PC-3 (cell line): ENCODE data around the gene IKZF1. TPM values are rescaled to one million over a fixed set of nuclear protein-coding genes. Genes with fewer than 3 reads are reported as not detected.

Source experiments
- ATAC-seq: fragments of 200-7000 bp; cut with Tn5 transposase; 2 replicates; pipeline ENCODE4 v1.9.1; 2020; ENCODE audit warnings: mild to moderate bottlenecking, moderate library complexity
- BruUV-seq: library from RNA; stranded (reverse); fragments of 400-500 nt; replicated peaks from 2 replicates; lab custom pipeline; 2021; lab: Mats Ljungman, UMichigan
- CTCF ChIA-PET: fragments of 300-600 bp; sonication (Branson Sonifier 250); formaldehyde crosslinking; loops from one replicate; lab custom pipeline; 2022; ENCODE audit warnings: antibody characterized with exemption; lab: Charles Lee
- POLR2A ChIA-PET: fragments of 300-600 bp; sonication (Branson Sonifier 250); formaldehyde crosslinking; loops from one replicate; lab custom pipeline; 2022; ENCODE audit warnings: antibody characterized with exemption; ENCODE audit not compliant: unreplicated experiment; lab: Charles Lee
- DNase-seq: peaks from one replicate; pipeline ENCODE4 v3.0.0-alpha.2; 2015
- H2AFZ ChIP-seq: fragments of 300-600 bp; sonication (generic); 2 replicates; pipeline ENCODE4 v1.6.0; 2016; ENCODE audit warnings: antibody characterized with exemption, low read length
- H3F3A ChIP-seq: fragments of 300-600 bp; sonication (generic); one replicate; pipeline ENCODE4 v1.6.0; 2017; ENCODE audit warnings: antibody characterized with exemption, low read length, control low read depth, mild to moderate bottlenecking; ENCODE audit not compliant: unreplicated experiment
- H3K27ac ChIP-seq: fragments of 300-600 bp; sonication (generic); 2 replicates; pipeline ENCODE4 v1.5.1; 2016; ENCODE audit warnings: mild to moderate bottlenecking, low read length
- H3K27me3 ChIP-seq: fragments of 300-600 bp; sonication (generic); 2 replicates; pipeline ENCODE4 v1.6.1; 2016; ENCODE audit warnings: low read length, mixed read lengths
- H3K36me3 ChIP-seq: fragments of 300-600 bp; sonication (generic); 2 replicates; pipeline ENCODE4 v1.6.1; 2016; ENCODE audit warnings: low read depth, mixed run types, low read length, mixed read lengths
- H3K4me1 ChIP-seq: fragments of 300-600 bp; sonication (generic); 2 replicates; pipeline ENCODE4 v1.5.1; 2016; ENCODE audit warnings: low read length; ENCODE audit not compliant: insufficient read depth
- H3K4me2 ChIP-seq: fragments of 300-600 bp; sonication (generic); 2 replicates; pipeline ENCODE4 v1.6.0; 2016; ENCODE audit warnings: low read length
- H3K4me3 ChIP-seq: fragments of 300-600 bp; sonication (generic); 2 replicates; pipeline ENCODE4 v1.5.1; 2016; ENCODE audit warnings: mild to moderate bottlenecking, low read length, mixed read lengths
- H3K79me2 ChIP-seq: fragments of 300-600 bp; sonication (generic); 2 replicates; pipeline ENCODE4 v1.6.1; 2017; ENCODE audit warnings: low read length, mixed read lengths
- H3K9ac ChIP-seq: fragments of 300-600 bp; sonication (generic); 2 replicates; pipeline ENCODE4 v1.6.0; 2016; ENCODE audit warnings: mild to moderate bottlenecking, low read length
- H3K9me2 ChIP-seq: fragments of 300-600 bp; sonication (generic); replicated peaks from 2 replicates; pipeline ENCODE4 v1.6.1; 2016; ENCODE audit warnings: mixed run types, low read length, mixed read lengths
- H3K9me3 ChIP-seq: fragments of 300-600 bp; sonication (generic); 2 replicates; pipeline ENCODE4 v1.6.1; 2016; ENCODE audit warnings: low read length, mixed read lengths
- H4K20me1 ChIP-seq: fragments of 300-600 bp; sonication (generic); 2 replicates; pipeline ENCODE4 v1.6.1; 2016; ENCODE audit warnings: low read length, mixed read lengths
- CTCF ChIP-seq: fragments of 300-600 bp; sonication (generic); conservative IDR thresholded peaks from 2 replicates; pipeline ENCODE4 v1.5.1; 2017; ENCODE audit warnings: antibody characterized with exemption, low read depth, mild to moderate bottlenecking, low read length
- EZH2 ChIP-seq: fragments of 300-600 bp; sonication (generic); IDR thresholded peaks from one replicate; pipeline ENCODE4 v1.6.1; 2017; ENCODE audit warnings: antibody characterized with exemption, mild to moderate bottlenecking, low read length; ENCODE audit not compliant: unreplicated experiment
- EZH2phosphoT487 ChIP-seq: fragments of 300-600 bp; sonication (generic); IDR thresholded peaks from 2 replicates; pipeline ENCODE4 v1.6.1; 2018; ENCODE audit warnings: mild to moderate bottlenecking, antibody characterized with exemption, low read length, borderline replicate concordance
- intact Hi-C: fragments of 100-400 bp; cut with micrococcal nuclease; formaldehyde crosslinking; loops from 2 replicates; pipeline ENCODE4 v1.9.0; 2023
- total RNA-seq: library from RNA; depleted of rRNA; stranded (reverse); fragments of >200 nt; gene quantifications from 2 replicates; pipeline ENCODE4 v1.2.3, GENCODE V29; 2014

Gene IKZF1
- total RNA-seq, 1 experiment from 2014 or later: not detected

- H3K27me3 ChIP-seq: peaks cover 51% of the 10 kb centered on the region
- CTCF ChIA-PET: no interaction called here
Observed at GRCh38 chr7:50371551-50372021, 67.1 kb downstream of the IKZF1 start.

GRCh38 chr7:50372923-50373322 is 68.4 kb downstream of the IKZF1 start:
- no peaks in the 10 kb centered on the region for H3K4me1 ChIP-seq
- no peak overlapping the region for H2AFZ ChIP-seq
- peaks cover 48% of the 10 kb centered on the region for H3K27me3 ChIP-seq
- H3F3A ChIP-seq: no peaks in the 10 kb centered on the region
- H3K9me2 ChIP-seq: no peaks in the 10 kb centered on the region
- no peaks in the 10 kb centered on the region for H3K9me3 ChIP-seq
- BruUV-seq: no TSS peak
- CTCF ChIA-PET: no interaction called here
- H4K20me1 ChIP-seq: no peaks in the 10 kb centered on the region
- no peak overlapping the region for H3K9ac ChIP-seq
- TF ChIP-seq EZH2phosphoT487 (no peak), EZH2 (no peak), CTCF (no peak)
- H3K4me3 ChIP-seq: no peak overlapping the region
- intact Hi-C loops: no loop called here
- no peak overlapping the region for H3K27ac ChIP-seq
- H3K4me2 ChIP-seq: no peak overlapping the region
- no peaks in the 10 kb centered on the region; the same call in 1 of the 2 replicates for H3K36me3 ChIP-seq
- ATAC-seq (no peak), DNase-seq (no peak)
- no peaks in the 10 kb centered on the region for H3K79me2 ChIP-seq
- POLR2A ChIA-PET: no interaction called here

More at GRCh38 chr7:50371551-50372021, 67.1 kb downstream of the IKZF1 start:
- H2AFZ ChIP-seq: no peak overlapping the region
- H3K36me3 ChIP-seq: no peaks in the 10 kb centered on the region; the same call in 1 of the 2 replicates
- DNase-seq (no peak), ATAC-seq (no peak)
- H3K9ac ChIP-seq: no peak overlapping the region
- H3K4me3 ChIP-seq: no peak overlapping the region
- no peaks in the 10 kb centered on the region for H3K9me3 ChIP-seq
- H3K79me2 ChIP-seq: no peaks in the 10 kb centered on the region
- TF ChIP-seq CTCF (no peak), EZH2 (no peak)
- H3K27ac ChIP-seq: no peak overlapping the region
- no TSS peak for BruUV-seq
- no peaks in the 10 kb centered on the region for H3K9me2 ChIP-seq
- no peaks in the 10 kb centered on the region for H4K20me1 ChIP-seq
- H3F3A ChIP-seq: no peaks in the 10 kb centered on the region
- intact Hi-C loops: no loop called here
- POLR2A ChIA-PET: no interaction called here
- no peak overlapping the region for H3K4me2 ChIP-seq
- H3K4me1 ChIP-seq: no peaks in the 10 kb centered on the region

GRCh38 chr7:50376056-50376820 is 71.7 kb downstream of the IKZF1 start:
- H3K27ac ChIP-seq: no peak overlapping the region
- no peak for DNase-seq
- intact Hi-C loops: no loop called here
- H3K27me3 ChIP-seq: peaks cover 60% of the 10 kb centered on the region
- no peak for ATAC-seq
- H3K4me3 ChIP-seq: no peak overlapping the region
- TF ChIP-seq EZH2phosphoT487 (no peak), CTCF (no peak), EZH2 (no peak)
- H3F3A ChIP-seq: no peaks in the 10 kb centered on the region
- H2AFZ ChIP-seq: no peak overlapping the region
- no peak overlapping the region for H3K4me2 ChIP-seq
- no TSS peak for BruUV-seq
- H3K9me3 ChIP-seq: no peaks in the 10 kb centered on the region
- no peaks in the 10 kb centered on the region for H3K9me2 ChIP-seq
- no peaks in the 10 kb centered on the region for H3K4me1 ChIP-seq
- no peaks in the 10 kb centered on the region for H4K20me1 ChIP-seq
- no peak overlapping the region for H3K9ac ChIP-seq
- no peaks in the 10 kb centered on the region for H3K36me3 ChIP-seq
- CTCF ChIA-PET: no interaction called here
- POLR2A ChIA-PET: no interaction called here
- no peaks in the 10 kb centered on the region for H3K79me2 ChIP-seq
